CD4-positive, alpha-beta T cell treated with Interleukin-6 for 4 hours (primary cell): ENCODE data around the gene EREG.
"Not testable (repeated sequence)": the region's sequence is repeated elsewhere in the genome, so short reads cannot be mapped to it uniquely, and the experiment has no call there.

Experiments used
- DNase-seq: peaks from one replicate; pipeline ENCODE4 v3.0.0-alpha.2; 2020; ENCODE audit warnings: mixed read lengths

EREG gene

GRCh38 chr4:74364652-74365491 lies at the start of gene EREG:
EREG (plus strand) TSS chr4:74365145; CDS start chr4:74365309, 164 bp downstream.
- peak; percentile 28 for DNase-seq

GRCh38 chr4:74315376-74315775 lies 49.6 kb upstream of the EREG start:
- DNase-seq = no peak

- no peak for DNase-seq
Observed at GRCh38 chr4:74316397-74316796, 48.5 kb upstream of the EREG start.

- no peak for DNase-seq
Observed at GRCh38 chr4:74317616-74318246, 47.2 kb upstream of the EREG start.

- no peak for DNase-seq
Observed at GRCh38 chr4:74318276-74318675, 46.7 kb upstream of the EREG start.

GRCh38 chr4:74319470-74319869 lies 45.5 kb upstream of the EREG start:
- DNase-seq = no peak

- peak; percentile 9 for DNase-seq
Observed at GRCh38 chr4:74320559-74321118, 44.3 kb upstream of the EREG start.

GRCh38 chr4:74322301-74322700 lies 42.6 kb upstream of the EREG start:
- DNase-seq = no peak

- DNase-seq = no peak
Observed at GRCh38 chr4:74323663-74324062, 41.3 kb upstream of the EREG start.

GRCh38 chr4:74324262-74324661 lies 40.7 kb upstream of the EREG start:
- DNase-seq = no peak

GRCh38 chr4:74325886-74326285 lies 39.1 kb upstream of the EREG start:
- no peak for DNase-seq

- no peak for DNase-seq
Observed at GRCh38 chr4:74327762-74328161, 37.2 kb upstream of the EREG start.

- no peak for DNase-seq
Observed at GRCh38 chr4:74328501-74328900, 36.4 kb upstream of the EREG start.

- no peak for DNase-seq
Observed at GRCh38 chr4:74329307-74329706, 35.6 kb upstream of the EREG start.

GRCh38 chr4:74330295-74330750 lies 34.6 kb upstream of the EREG start:
- no peak for DNase-seq

GRCh38 chr4:74331252-74331651 lies 33.7 kb upstream of the EREG start:
- DNase-seq = no peak

- DNase-seq = no peak
Observed at GRCh38 chr4:74331944-74332343, 33.0 kb upstream of the EREG start.

- no peak for DNase-seq
Observed at GRCh38 chr4:74334636-74335035, 30.3 kb upstream of the EREG start.

- no peak for DNase-seq
Observed at GRCh38 chr4:74335341-74336021, 29.5 kb upstream of the EREG start.

- DNase-seq = no peak
Observed at GRCh38 chr4:74338792-74339333, 26.1 kb upstream of the EREG start.

- no peak for DNase-seq
Observed at GRCh38 chr4:74339501-74339900, 25.4 kb upstream of the EREG start.

- DNase-seq = not testable (repeated sequence)
Observed at GRCh38 chr4:74340421-74340820, 24.5 kb upstream of the EREG start.

- no peak for DNase-seq
Observed at GRCh38 chr4:74344031-74344430, 20.9 kb upstream of the EREG start.
